ENCODE results near the gene LPCAT3.
A peak's percentile ranks its signal among the peaks of the same experiment; 100 is the strongest.

LPCAT3 gene, protein sequence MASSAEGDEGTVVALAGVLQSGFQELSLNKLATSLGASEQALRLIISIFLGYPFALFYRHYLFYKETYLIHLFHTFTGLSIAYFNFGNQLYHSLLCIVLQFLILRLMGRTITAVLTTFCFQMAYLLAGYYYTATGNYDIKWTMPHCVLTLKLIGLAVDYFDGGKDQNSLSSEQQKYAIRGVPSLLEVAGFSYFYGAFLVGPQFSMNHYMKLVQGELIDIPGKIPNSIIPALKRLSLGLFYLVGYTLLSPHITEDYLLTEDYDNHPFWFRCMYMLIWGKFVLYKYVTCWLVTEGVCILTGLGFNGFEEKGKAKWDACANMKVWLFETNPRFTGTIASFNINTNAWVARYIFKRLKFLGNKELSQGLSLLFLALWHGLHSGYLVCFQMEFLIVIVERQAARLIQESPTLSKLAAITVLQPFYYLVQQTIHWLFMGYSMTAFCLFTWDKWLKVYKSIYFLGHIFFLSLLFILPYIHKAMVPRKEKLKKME

DNA sequence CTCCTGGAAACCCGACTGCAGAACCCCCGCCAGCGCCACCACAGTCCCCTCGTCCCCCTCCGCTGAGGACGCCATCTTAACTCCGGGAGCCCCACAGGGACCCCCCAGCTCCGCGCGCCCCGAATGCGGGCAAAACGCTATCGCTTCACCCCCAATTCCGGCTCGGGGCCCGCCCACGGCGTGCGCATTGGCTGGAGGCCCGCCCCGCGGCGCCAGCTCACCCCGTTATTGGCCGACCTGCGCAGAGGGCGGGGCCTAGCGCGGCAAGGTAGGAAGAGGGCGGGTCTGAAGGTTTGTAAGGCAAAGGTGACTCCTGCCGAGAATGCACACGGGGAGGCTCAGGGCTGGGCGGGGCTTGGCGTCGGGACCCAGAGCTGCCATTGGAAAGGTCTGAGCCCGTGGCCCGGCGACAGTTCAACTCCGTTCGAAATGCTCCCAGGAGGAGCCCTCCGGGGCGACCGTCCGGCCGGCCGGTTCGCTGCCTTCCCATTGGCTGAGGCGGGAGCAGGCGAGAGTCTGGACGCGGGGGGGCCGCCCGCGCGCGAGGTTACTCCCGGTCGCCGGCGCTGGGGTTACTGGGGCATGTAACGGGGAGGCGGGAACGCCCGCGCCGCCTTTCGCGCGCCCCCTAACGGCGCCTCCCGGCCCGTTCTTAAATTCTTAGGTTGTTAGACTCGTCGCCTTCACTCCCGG is at the start of gene LPCAT3:
TSS of gene LPCAT3 (minus strand) at position 127 of the 693 bp plus-strand sequence. CDS start at position 75, 52 bp downstream.
- DNase-seq (ENCODE audit: low read depth) = peak; percentile 97
- Histone ChIP-seq H3K9ac (ENCODE audit: low read length) (peak within 1 kb of the TSS; percentile 95), H3K4me1 (ENCODE audit: control insufficient read depth, insufficient read depth, low read length) (peaks cover 36% of the 10 kb centered on the region)

DNA sequence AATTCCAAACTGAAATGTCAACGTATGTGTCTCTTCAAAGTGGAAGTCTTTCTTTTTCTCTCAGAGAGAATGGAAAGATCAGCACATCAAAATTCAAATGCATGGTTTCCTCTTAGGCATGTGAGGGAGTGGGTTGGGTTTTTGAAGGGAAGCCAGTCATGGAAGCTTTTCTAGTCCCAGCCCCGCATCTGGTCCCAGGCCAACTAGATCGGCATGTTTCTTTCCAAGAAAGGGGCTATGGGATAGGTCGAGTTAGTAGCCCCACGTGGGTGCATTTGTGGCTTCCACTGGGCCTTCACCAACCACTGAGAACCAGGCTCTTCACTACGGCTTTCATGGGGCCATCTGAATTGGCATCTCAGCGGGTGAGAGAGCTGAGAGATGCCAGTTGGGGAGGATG is 48.8 kb upstream of the LPCAT3 start:
- no peak overlapping the region for H3K9ac ChIP-seq (ENCODE audit: low read length)
- peaks cover 72% of the 10 kb centered on the region for H3K36me3 ChIP-seq (ENCODE audit: control insufficient read depth, insufficient read depth, low read length, severe bottlenecking)
- H3K27me3 ChIP-seq (replicated peaks; ENCODE audit: control insufficient read depth, insufficient read depth, low read length) = no peaks in the 10 kb centered on the region
- H3K4me1 ChIP-seq (ENCODE audit: control insufficient read depth, insufficient read depth, low read length) = peaks cover 49% of the 10 kb centered on the region
- H3K9me3 ChIP-seq (ENCODE audit: control insufficient read depth, low read length) = no peaks in the 10 kb centered on the region
- DNase-seq (ENCODE audit: low read depth) = no peak
- no peak overlapping the region for H3K4me3 ChIP-seq (ENCODE audit: low read length)

More for the DNA sequence above, at the start of gene LPCAT3:
- Histone ChIP-seq H3K9me3 (ENCODE audit: control insufficient read depth, low read length) (no peaks in the 10 kb centered on the region), H3K27me3 (replicated peaks; ENCODE audit: control insufficient read depth, insufficient read depth, low read length) (no peaks in the 10 kb centered on the region), H3K36me3 (ENCODE audit: control insufficient read depth, insufficient read depth, low read length, severe bottlenecking) (peaks cover 18% of the 10 kb centered on the region), H3K4me3 (ENCODE audit: low read length) (peak within 1 kb of the TSS; percentile 98)

DNA sequence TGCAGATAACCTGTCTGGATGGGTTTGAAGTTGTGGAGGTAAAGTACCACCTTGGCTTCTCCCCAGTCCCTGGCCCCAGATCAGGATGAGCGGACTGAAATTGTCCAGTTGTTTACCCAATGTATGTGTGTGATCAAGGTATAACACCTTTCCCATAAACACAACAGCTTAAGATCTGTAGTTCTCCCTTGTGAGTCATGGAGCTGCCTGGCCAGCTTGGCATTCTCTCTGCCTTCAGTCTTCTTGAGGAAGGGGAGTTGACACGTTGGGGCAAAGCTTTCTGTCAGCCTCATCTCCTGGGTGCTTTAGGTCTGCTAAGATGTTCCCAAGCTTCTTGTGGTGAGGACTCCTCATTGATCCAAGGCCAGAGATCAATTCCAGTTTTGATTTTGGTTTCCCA is 48.3 kb upstream of the LPCAT3 start:
- no peak for DNase-seq (ENCODE audit: low read depth)
- no peaks in the 10 kb centered on the region for H3K9me3 ChIP-seq (ENCODE audit: control insufficient read depth, low read length)
- H3K4me1 ChIP-seq (ENCODE audit: control insufficient read depth, insufficient read depth, low read length) = peaks cover 51% of the 10 kb centered on the region
- H3K9ac ChIP-seq (ENCODE audit: low read length) = no peak overlapping the region
- H3K27me3 ChIP-seq (replicated peaks; ENCODE audit: control insufficient read depth, insufficient read depth, low read length) = no peaks in the 10 kb centered on the region
- peaks cover 72% of the 10 kb centered on the region for H3K36me3 ChIP-seq (ENCODE audit: control insufficient read depth, insufficient read depth, low read length, severe bottlenecking)
- no peak overlapping the region for H3K4me3 ChIP-seq (ENCODE audit: low read length)

DNA sequence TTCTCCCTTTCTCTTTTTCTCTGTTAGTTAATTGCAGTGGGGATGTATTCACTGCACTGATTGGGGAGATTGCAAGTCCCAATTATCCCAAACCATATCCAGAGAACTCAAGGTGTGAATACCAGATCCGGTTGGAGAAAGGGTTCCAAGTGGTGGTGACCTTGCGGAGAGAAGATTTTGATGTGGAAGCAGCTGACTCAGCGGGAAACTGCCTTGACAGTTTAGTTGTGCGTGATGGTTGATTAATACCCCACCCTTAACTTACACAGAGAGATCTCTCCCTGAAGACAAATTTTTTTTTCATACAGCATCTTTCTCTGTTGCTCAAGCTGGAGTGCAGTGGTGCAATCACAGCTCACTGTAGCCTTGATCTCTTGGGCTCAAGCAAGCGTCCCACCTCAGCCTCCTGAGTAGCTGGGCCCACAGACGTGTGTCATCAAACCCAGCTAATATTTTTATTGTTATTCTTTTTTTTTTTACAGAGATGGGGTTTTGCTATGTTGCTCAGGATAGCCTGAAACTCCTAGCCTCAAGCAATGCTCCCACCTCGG is 46.9 kb upstream of the LPCAT3 start:
- H3K27me3 ChIP-seq (replicated peaks; ENCODE audit: control insufficient read depth, insufficient read depth, low read length) = no peaks in the 10 kb centered on the region
- no peak overlapping the region for H3K4me3 ChIP-seq (ENCODE audit: low read length)
- DNase-seq (ENCODE audit: low read depth) = no peak
- H3K9ac ChIP-seq (ENCODE audit: low read length) = no peak overlapping the region
- no peaks in the 10 kb centered on the region for H3K9me3 ChIP-seq (ENCODE audit: control insufficient read depth, low read length)
- peaks cover 63% of the 10 kb centered on the region for H3K36me3 ChIP-seq (ENCODE audit: control insufficient read depth, insufficient read depth, low read length, severe bottlenecking)
- H3K4me1 ChIP-seq (ENCODE audit: control insufficient read depth, insufficient read depth, low read length) = peaks cover 57% of the 10 kb centered on the region

DNA sequence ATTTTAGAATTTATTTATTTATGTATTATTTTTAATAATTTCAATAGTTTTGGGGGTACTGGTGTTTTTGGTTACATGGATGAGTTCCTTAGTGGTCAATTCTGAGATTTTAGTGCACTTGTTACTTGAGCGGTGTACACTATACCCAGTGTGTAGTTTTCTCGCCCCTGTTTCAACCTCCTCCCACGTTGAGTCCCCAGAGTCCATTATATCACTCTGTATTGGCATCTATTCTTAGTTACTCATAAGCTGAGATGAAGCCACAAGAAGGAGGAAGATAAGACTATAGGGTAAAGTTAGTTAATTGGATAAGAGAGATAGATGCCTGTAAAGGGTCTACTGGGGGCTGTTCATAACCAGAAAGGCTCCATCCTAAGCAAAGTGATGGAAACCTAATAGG is 46.2 kb upstream of the LPCAT3 start:
- Histone ChIP-seq H3K4me3 (ENCODE audit: low read length) (no peak overlapping the region), H3K4me1 (ENCODE audit: control insufficient read depth, insufficient read depth, low read length) (peaks cover 63% of the 10 kb centered on the region), H3K9me3 (ENCODE audit: control insufficient read depth, low read length) (no peaks in the 10 kb centered on the region), H3K36me3 (ENCODE audit: control insufficient read depth, insufficient read depth, low read length, severe bottlenecking) (peaks cover 57% of the 10 kb centered on the region), H3K9ac (ENCODE audit: low read length) (no peak overlapping the region), H3K27me3 (replicated peaks; ENCODE audit: control insufficient read depth, insufficient read depth, low read length) (no peaks in the 10 kb centered on the region)
- DNase-seq (ENCODE audit: low read depth) = no peak

DNA sequence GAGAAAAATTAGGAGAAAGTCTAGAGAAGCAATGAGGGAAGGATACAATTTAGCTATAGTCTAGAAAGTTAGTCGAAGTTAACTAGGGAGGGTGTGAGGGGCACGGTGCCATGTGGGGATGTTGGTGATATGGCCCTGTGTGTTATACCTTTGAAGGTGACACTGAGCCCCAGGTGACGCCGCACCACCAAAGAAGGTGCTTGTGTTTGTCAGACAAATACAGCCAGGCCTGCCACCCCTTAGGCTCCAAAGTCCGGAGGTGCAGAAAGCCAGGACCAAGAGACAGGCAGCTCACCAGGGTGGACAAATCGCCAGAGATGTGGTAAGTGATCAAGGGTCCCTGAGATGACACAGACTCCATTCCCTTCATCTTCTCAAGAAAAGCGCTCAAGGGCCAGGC is 43.3 kb upstream of the LPCAT3 start:
- peak overlapping the region; percentile 85 for H3K4me3 ChIP-seq (ENCODE audit: low read length)
- H3K36me3 ChIP-seq (ENCODE audit: control insufficient read depth, insufficient read depth, low read length, severe bottlenecking) = peaks cover 37% of the 10 kb centered on the region
- H3K9me3 ChIP-seq (ENCODE audit: control insufficient read depth, low read length) = no peaks in the 10 kb centered on the region
- H3K9ac ChIP-seq (ENCODE audit: low read length) = peak overlapping the region; percentile 94
- DNase-seq (ENCODE audit: low read depth) = no peak
- peaks cover 47% of the 10 kb centered on the region for H3K4me1 ChIP-seq (ENCODE audit: control insufficient read depth, insufficient read depth, low read length)
- H3K27me3 ChIP-seq (replicated peaks; ENCODE audit: control insufficient read depth, insufficient read depth, low read length) = no peaks in the 10 kb centered on the region

DNA sequence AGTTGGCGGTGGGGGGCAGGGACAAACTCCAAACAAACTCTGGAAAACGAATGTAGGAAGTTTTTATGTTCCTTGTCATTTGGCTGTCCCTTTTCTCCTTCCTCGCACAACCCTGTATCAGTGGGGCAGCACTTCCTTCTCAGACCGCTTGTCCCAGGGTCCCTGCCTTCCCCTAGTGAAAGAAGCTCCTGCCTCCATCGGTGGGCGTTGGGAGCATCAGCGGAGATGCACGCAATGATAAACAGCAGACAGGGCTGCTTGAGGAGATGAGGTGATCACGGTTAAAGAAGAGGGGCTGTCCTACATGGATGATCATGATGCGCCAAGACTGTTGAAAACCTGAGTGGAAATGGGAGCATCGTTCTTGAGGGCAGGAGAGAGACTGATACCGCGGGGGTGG is 42.9 kb upstream of the LPCAT3 start:
- Histone ChIP-seq H3K27me3 (replicated peaks; ENCODE audit: control insufficient read depth, insufficient read depth, low read length) (no peaks in the 10 kb centered on the region), H3K9me3 (ENCODE audit: control insufficient read depth, low read length) (no peaks in the 10 kb centered on the region), H3K4me1 (ENCODE audit: control insufficient read depth, insufficient read depth, low read length) (peaks cover 43% of the 10 kb centered on the region), H3K36me3 (ENCODE audit: control insufficient read depth, insufficient read depth, low read length, severe bottlenecking) (peaks cover 32% of the 10 kb centered on the region), H3K9ac (ENCODE audit: low read length) (peak overlapping the region; percentile 94), H3K4me3 (ENCODE audit: low read length) (peak overlapping the region; percentile 85)
- no peak for DNase-seq (ENCODE audit: low read depth)

DNA sequence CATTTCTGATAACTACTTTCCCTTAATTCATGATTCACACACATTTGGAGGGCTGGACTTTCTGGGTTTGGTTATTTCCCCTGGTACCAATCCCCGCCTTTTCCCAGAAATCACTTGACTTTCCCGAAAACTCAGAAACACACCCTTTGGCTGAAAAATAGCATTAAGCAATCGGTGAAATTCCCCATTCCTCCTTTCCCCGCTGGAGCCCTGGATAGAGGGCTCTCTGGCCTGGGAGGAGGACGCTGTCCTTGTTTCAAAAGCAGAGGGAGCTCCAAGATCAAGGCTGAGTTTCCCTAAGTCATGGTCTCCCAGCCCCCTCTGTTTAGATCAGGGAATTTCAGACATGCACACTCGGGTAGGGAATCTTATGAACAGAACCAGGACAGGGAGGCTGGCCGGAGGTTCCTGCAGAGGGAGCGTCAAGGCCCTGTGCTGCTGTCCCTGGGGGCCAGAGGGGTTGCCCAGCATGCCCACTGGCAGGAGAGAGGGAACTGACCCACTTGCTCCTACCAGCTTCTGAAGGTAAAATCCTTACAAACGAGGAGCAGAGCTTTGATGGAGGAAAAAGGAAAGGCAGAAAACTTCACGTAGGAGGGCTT is 42.2 kb upstream of the LPCAT3 start, which contains the start of gene C1S:
TSS of gene C1S (plus strand) at position 366 of the 602 bp plus-strand sequence. CDS start 1,195 bp downstream, outside the sequence.
- Histone ChIP-seq H3K9me3 (ENCODE audit: control insufficient read depth, low read length) (no peaks in the 10 kb centered on the region), H3K27me3 (replicated peaks; ENCODE audit: control insufficient read depth, insufficient read depth, low read length) (no peaks in the 10 kb centered on the region), H3K9ac (ENCODE audit: low read length) (peak within 1 kb of the TSS; percentile 94), H3K4me1 (ENCODE audit: control insufficient read depth, insufficient read depth, low read length) (peaks cover 42% of the 10 kb centered on the region), H3K4me3 (ENCODE audit: low read length) (peak within 1 kb of the TSS; percentile 85), H3K36me3 (ENCODE audit: control insufficient read depth, insufficient read depth, low read length, severe bottlenecking) (peaks cover 25% of the 10 kb centered on the region)
- peak; percentile 98 for DNase-seq (ENCODE audit: low read depth)

DNA sequence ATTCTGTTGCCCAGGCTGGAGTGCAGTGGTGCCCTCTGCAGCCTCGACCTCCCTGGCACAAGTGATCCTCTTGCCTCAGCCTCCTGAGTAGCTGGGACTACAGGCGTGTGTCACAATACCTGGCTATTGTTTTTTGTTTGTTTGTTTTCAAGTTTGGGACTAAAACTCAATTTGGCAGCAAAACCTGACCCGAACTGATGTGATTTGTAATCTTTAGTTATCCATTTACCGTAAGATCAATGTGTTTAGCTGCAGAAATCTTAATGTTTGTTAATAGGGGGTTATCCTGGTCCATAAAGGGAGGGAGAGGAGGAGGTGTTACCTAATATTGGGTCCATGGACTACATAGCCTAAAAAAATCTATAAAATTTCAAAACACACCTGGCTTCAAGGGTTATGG is 41.5 kb upstream of the LPCAT3 start:
- H3K4me3 ChIP-seq (ENCODE audit: low read length) = peak overlapping the region; percentile 59
- H3K4me1 ChIP-seq (ENCODE audit: control insufficient read depth, insufficient read depth, low read length) = peaks cover 38% of the 10 kb centered on the region
- H3K9ac ChIP-seq (ENCODE audit: low read length) = peak overlapping the region; percentile 67
- H3K36me3 ChIP-seq (ENCODE audit: control insufficient read depth, insufficient read depth, low read length, severe bottlenecking) = peaks cover 18% of the 10 kb centered on the region
- H3K9me3 ChIP-seq (ENCODE audit: control insufficient read depth, low read length) = no peaks in the 10 kb centered on the region
- no peak for DNase-seq (ENCODE audit: low read depth)
- H3K27me3 ChIP-seq (replicated peaks; ENCODE audit: control insufficient read depth, insufficient read depth, low read length) = no peaks in the 10 kb centered on the region

DNA sequence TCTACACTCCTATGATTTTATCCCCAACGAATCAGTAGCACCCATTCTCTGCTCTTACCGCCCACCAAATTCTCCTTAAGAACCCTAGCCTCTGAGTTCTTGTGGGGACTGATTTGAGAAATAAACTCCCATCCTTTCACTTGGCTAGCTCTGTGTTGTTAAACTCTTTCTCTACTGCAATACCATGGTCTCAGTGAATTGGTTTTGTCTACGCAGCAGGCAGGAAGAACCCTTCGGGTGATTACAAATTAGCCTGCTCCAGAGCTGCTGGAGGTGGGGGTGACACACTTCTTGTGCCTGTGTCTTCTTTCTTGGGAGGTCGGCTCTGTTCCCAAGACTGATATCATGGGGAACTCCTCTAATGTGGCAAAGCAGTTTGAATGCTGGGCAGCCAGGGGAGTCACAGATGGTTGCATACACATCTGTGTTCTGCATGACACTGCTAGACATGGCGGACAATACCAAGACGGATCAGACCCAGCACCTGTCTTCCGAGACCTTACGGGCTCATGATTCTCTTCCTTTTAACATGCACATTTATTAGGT is 40.6 kb upstream of the LPCAT3 start:
- no peak overlapping the region for H3K9ac ChIP-seq (ENCODE audit: low read length)
- H3K9me3 ChIP-seq (ENCODE audit: control insufficient read depth, low read length) = no peaks in the 10 kb centered on the region
- DNase-seq (ENCODE audit: low read depth) = no peak

More for the DNA sequence above, 40.6 kb upstream of the LPCAT3 start:
- Histone ChIP-seq H3K4me1 (ENCODE audit: control insufficient read depth, insufficient read depth, low read length) (peaks cover 30% of the 10 kb centered on the region), H3K27me3 (replicated peaks; ENCODE audit: control insufficient read depth, insufficient read depth, low read length) (no peaks in the 10 kb centered on the region), H3K4me3 (ENCODE audit: low read length) (no peak overlapping the region), H3K36me3 (ENCODE audit: control insufficient read depth, insufficient read depth, low read length, severe bottlenecking) (peaks cover 12% of the 10 kb centered on the region)

Data from adipocyte (in vitro differentiated cells).